ENCODE data around the gene PRKD1.

Gene PRKD1

DNA sequence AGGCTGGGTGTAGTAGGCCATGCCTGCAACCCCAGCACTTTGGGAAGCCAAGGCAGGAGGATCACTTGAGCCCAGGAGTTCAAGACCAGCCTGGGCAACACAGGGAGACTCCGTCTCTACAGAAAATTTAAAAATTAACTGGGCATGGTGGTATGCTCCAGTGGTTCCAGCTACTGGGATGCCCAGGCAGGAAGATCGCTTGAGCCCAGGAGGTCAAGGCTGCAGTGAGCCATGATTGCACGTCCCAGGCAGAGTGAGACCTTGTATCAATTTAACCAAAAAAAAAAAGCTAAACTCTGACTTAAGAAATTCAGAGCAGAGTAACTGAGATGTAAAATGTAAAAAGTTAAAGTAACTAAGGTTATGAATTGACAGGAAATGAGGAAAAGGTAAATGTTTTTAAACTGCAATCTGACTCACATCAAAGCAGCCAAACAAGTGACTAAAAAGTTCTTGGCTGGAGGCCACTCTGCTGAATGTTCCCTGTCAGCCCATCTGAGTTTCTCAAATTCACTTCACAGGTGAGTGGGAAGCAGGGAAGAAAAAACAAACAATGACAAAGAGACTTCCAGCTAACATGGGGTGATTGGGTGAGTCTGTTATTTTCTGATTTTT lies 21.3 kb downstream of the PRKD1 start:
- TF ChIP-seq, protein P1, sequence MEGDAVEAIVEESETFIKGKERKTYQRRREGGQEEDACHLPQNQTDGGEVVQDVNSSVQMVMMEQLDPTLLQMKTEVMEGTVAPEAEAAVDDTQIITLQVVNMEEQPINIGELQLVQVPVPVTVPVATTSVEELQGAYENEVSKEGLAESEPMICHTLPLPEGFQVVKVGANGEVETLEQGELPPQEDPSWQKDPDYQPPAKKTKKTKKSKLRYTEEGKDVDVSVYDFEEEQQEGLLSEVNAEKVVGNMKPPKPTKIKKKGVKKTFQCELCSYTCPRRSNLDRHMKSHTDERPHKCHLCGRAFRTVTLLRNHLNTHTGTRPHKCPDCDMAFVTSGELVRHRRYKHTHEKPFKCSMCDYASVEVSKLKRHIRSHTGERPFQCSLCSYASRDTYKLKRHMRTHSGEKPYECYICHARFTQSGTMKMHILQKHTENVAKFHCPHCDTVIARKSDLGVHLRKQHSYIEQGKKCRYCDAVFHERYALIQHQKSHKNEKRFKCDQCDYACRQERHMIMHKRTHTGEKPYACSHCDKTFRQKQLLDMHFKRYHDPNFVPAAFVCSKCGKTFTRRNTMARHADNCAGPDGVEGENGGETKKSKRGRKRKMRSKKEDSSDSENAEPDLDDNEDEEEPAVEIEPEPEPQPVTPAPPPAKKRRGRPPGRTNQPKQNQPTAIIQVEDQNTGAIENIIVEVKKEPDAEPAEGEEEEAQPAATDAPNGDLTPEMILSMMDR (conservative IDR thresholded peaks at IDR 0.05; ENCODE audit: low read depth, low read length), result no peak
- peak; percentile 60 for DNase-seq (ENCODE audit: low read depth)
- no peak overlapping the region for H3K4me3 ChIP-seq (ENCODE audit: low read depth, low read length)

DNA sequence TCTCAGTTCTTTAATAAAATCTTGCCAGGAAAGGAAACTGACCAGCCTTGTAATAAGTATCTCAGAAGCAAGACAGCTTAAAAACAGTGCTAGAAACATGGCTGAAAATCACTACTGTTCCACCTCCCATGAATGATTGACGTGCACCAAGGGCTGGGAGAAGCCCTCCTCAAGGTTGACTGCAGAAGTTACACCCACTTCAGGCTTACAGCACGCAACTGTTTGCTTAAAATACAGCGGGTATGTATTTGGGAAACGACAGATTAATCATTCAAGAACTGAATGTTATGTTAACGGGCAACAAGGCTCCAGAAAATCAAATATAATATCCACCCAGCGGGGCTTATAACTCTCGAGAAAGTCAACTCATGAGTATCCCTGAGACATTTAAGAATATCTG lies 22.1 kb downstream of the PRKD1 start:
- H3K4me3 ChIP-seq (ENCODE audit: low read depth, low read length), result no peak overlapping the region

DNA sequence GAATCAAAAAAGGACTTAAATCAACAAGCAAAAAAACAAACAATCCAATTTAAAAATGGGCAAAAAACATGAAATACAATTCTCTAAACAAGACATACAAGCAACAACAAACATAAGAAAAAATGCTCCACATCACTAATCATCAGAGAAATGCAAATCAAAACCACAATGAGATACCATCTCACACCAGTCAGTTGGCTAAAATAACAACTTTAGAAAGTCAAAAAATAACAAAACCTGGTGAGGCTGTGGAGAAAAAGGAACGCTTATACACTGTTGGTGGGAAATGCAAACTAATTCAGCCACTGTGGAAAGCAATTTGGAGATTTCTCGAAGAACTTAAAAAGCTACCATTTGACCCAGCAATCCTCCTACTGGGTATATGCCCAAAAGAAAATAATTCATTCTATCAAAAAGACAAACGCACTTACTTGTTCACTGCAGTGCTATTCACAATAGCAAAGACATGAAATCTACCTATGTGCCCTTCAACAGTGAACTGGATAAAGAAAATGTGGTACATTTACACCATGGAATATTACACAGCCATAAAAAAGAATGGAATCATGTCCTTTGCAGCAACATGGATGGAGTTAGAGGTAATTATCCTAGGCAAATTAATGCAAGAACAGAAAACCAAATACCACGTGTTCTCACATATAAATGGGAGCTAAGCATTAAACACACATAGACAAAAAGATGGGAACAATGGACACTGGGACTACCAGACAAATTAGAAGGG lies 26.9 kb downstream of the PRKD1 start:
- TF ChIP-seq, protein P1 (conservative IDR thresholded peaks at IDR 0.05; ENCODE audit: low read depth, low read length), result no peak
- DNase-seq (ENCODE audit: low read depth), result no peak
- no peak overlapping the region for H3K4me3 ChIP-seq (ENCODE audit: low read depth, low read length)

More for the DNA sequence above, 22.1 kb downstream of the PRKD1 start:
- TF ChIP-seq, protein P1 (conservative IDR thresholded peaks at IDR 0.05; ENCODE audit: low read depth, low read length), result no peak
- DNase-seq (ENCODE audit: low read depth), result no peak

DNA sequence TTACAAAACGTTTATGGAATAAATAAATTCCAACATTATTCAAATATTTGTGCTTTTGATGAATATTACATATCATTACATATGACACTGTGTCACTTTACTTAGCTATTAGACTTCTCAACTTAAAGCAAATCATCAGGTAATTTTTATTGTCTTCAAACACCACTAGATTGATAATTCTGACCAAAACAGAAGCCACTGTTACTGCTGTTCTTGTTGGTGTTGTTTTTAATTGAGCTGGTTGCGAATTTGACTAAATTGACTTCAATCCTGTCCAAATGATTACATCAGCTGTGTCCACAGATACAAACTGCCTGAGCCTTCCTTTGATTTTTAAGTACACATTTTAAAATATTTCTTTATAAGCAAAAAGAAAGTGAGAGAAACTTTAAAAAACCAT lies 29.2 kb downstream of the PRKD1 start:
- no peak overlapping the region for H3K4me3 ChIP-seq (ENCODE audit: low read depth, low read length)
- TF ChIP-seq, protein P1 (conservative IDR thresholded peaks at IDR 0.05; ENCODE audit: low read depth, low read length), result no peak
- DNase-seq (ENCODE audit: low read depth), result no peak

DNA sequence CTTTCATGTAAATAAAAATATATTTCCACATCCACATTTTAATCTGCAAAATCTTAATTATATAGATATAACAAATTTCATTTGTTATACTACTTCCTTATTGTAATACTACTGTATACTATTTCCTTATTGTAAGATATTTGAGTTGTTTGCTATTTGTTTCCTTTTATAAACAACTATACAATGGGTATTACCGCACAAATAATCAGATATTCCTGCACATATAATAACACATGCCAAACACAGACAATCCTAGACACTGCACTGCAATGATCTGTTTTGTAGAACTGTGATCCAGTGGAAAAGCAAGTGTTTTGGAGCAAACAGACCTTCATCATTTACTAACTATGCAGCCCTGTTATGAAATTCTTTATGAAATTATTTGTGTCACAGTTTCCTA lies 30.5 kb downstream of the PRKD1 start:
- DNase-seq (ENCODE audit: low read depth), result no peak
- TF ChIP-seq, protein P1 (conservative IDR thresholded peaks at IDR 0.05; ENCODE audit: low read depth, low read length), result no peak
- H3K4me3 ChIP-seq (ENCODE audit: low read depth, low read length), result no peak overlapping the region

DNA sequence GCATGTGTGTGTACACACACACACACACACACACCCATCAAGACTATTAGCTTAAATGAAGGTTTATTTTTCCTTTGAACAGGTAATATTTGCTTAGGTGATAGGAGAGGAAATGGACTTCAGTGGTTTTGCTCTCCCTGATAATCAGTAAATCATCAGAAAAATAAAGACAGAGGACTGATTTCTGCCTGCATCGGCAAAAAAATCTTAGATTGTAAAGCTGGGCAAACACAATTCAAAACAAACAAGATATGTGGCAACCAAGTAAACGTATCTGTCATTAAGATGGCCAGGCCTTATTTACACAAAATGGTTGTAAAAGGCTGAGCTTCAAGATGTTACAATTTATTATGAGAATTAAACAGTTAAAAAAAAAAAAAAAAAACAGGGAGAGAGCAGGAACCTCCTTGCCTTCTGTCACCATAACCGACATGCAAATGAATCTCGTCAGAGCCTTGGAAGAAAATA lies 31.3 kb downstream of the PRKD1 start:
- TF ChIP-seq, protein P1 (conservative IDR thresholded peaks at IDR 0.05; ENCODE audit: low read depth, low read length), result no peak
- DNase-seq (ENCODE audit: low read depth), result no peak
- no peak overlapping the region for H3K4me3 ChIP-seq (ENCODE audit: low read depth, low read length)
